Measurements from ENCODE around the gene FCHSD2.

DNA sequence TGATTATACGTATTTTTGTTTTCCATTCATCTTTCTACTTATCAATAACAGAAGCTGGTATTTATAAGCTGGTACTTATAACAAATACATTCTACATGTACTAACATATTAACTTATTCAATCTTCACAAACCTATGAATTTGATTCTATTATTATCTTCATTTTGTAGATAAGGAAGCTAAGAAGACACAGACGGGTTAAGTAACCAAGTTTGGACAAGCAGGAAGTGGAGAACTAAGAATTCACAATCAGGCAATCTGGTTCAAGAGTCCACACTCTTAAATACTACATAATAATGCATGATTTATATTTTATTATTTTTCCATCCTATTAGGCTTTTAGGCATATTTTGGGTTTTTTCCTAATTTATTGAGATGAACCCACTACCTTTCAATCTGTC is 25.0 kb downstream of the FCHSD2 start:
- TF ChIP-seq, protein P1, sequence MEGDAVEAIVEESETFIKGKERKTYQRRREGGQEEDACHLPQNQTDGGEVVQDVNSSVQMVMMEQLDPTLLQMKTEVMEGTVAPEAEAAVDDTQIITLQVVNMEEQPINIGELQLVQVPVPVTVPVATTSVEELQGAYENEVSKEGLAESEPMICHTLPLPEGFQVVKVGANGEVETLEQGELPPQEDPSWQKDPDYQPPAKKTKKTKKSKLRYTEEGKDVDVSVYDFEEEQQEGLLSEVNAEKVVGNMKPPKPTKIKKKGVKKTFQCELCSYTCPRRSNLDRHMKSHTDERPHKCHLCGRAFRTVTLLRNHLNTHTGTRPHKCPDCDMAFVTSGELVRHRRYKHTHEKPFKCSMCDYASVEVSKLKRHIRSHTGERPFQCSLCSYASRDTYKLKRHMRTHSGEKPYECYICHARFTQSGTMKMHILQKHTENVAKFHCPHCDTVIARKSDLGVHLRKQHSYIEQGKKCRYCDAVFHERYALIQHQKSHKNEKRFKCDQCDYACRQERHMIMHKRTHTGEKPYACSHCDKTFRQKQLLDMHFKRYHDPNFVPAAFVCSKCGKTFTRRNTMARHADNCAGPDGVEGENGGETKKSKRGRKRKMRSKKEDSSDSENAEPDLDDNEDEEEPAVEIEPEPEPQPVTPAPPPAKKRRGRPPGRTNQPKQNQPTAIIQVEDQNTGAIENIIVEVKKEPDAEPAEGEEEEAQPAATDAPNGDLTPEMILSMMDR (IDR thresholded peaks at IDR 0.05) = no peak
- TF ChIP-seq POLR2A (IDR thresholded peaks at IDR 0.05) = no peak

Data from lower leg skin (tissue), 3 donors.